Stimulated activated naive CD8-positive, alpha-beta T cell treated with anti-CD3 and anti-CD28 coated beads, Interleukin-15, amount 100 ng/mL, for 72 hours (primary cell): Measurements from ENCODE around the gene CLDN7.

Experiments
- ATAC-seq: fragments of 150-1000 bp; cut with Tn5 transposase; 2 replicates; pipeline ENCODE4 v1.10.0; 2021; ENCODE audit warnings: mild to moderate bottlenecking, moderate library complexity
- DNase-seq, 2 donors: peaks; one replicate each; pipeline ENCODE4 v3.0.0; 2021 to 2022
- H3K27ac Mint-ChIP-seq, 2 donors: one replicate each; pipeline ENCODE4 v1.8.0; 2022; ENCODE audit warnings: mild to moderate bottlenecking in 2 of 2, mixed read lengths in 2 of 2, moderate library complexity in 2 of 2
- H3K27me3 Mint-ChIP-seq: one replicate; pipeline ENCODE4 v1.8.0; 2022; ENCODE audit warnings: mixed read lengths
- H3K4me1 Mint-ChIP-seq: one replicate; pipeline ENCODE4 v1.8.0; 2022; ENCODE audit warnings: mild to moderate bottlenecking, mixed read lengths
- H3K4me3 Mint-ChIP-seq, 2 donors: one replicate each; pipeline ENCODE4 v1.8.0; 2022; ENCODE audit warnings: mild to moderate bottlenecking in 2 of 2, mixed read lengths in 2 of 2, moderate library complexity in 1 of 2
- H3K9me3 Mint-ChIP-seq, 2 donors: one replicate each; pipeline ENCODE4 v1.8.0; 2022; ENCODE audit warnings: mixed read lengths in 2 of 2

The CLDN7 gene

GRCh38 chr17:7214300-7215135 is 47.8 kb downstream of the CLDN7 start:
- Mint-ChIP-seq H3K9me3 (no peaks in the 10 kb centered on the region), H3K4me1 (peaks cover 67% of the 10 kb centered on the region), H3K27me3 (no peaks in the 10 kb centered on the region), H3K27ac (peak overlapping the region; percentile 98), H3K4me3 (peak overlapping the region; percentile 92 to 93)
- ATAC-seq, result peak; percentile 87
- DNase-seq, result peak; percentile 100

GRCh38 chr17:7213895-7214299 is 48.4 kb downstream of the CLDN7 start:
- H3K9me3 Mint-ChIP-seq, result no peaks in the 10 kb centered on the region
- peak overlapping the region; percentile 98 for H3K27ac Mint-ChIP-seq
- peak overlapping the region; percentile 92 to 93 for H3K4me3 Mint-ChIP-seq
- H3K4me1 Mint-ChIP-seq, result peaks cover 61% of the 10 kb centered on the region
- DNase-seq, result no peak
- no peaks in the 10 kb centered on the region for H3K27me3 Mint-ChIP-seq
- ATAC-seq, result peak; percentile 2

DNA sequence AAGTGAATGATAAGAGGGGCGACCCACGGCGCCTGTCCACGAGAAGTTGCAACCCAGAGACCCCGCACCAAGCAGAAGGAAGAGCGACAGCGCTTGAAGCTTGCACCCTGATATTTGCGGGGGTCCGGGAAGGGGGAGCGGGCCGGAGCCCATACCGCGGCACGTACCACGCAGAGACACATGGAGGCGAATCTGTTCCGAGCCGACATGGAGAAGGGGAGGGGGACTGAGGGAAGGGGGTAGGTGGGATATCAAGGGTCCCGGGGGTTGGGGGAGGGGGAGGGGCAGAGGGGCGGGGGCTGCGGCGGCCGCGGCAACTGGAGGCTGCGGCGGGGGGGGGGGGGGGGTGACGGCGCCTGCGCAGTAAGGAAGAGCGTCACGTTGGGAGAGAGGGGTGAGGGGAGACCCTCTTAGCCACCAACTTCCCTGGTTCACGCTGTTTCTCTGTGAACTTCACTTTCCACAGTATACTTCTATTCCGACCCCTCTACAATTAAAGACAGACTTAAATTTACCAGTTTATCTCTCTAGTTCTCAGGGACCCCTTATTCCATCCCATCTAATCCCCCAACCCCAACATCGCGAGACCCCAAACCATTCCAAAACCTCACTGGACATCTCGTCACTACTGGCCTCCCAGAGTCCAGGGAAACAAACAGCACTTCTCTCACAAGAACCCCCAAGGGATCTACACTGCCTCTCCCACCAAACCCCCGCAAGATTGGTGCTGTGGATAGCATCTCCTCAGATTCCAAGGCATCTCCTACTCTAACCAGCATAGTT is 50.6 kb downstream of the CLDN7 start:
- no peak overlapping the region for H3K27ac Mint-ChIP-seq
- H3K9me3 Mint-ChIP-seq, result no peaks in the 10 kb centered on the region
- DNase-seq, result no peak
- no peaks in the 10 kb centered on the region for H3K27me3 Mint-ChIP-seq
- peaks cover 49% of the 10 kb centered on the region for H3K4me1 Mint-ChIP-seq
- H3K4me3 Mint-ChIP-seq, result no peak overlapping the region
- ATAC-seq, result no peak
